GM18519 (cell line): Measurements from ENCODE around the gene TMEM156.
"Not testable (repeated sequence)": the region's sequence is repeated elsewhere in the genome, so short reads cannot be mapped to it uniquely, and the experiment has no call there.

ENCODE experiments used
- ATAC-seq: cut with Tn5 transposase; IDR thresholded peaks from one replicate; pipeline ENCODE4 v1.9.1; 2021; ENCODE audit warnings: mild to moderate bottlenecking, moderate library complexity; ENCODE audit not compliant: unreplicated experiment, low FRiP score

The TMEM156 gene

GRCh38 chr4:39002058-39002457 is 30.2 kb downstream of the TMEM156 start:
- ATAC-seq: not testable (repeated sequence)

- ATAC-seq: no peak
Observed at GRCh38 chr4:38995660-38996005, 36.6 kb downstream of the TMEM156 start.

GRCh38 chr4:38994135-38994534 is 38.1 kb downstream of the TMEM156 start:
- no peak for ATAC-seq

GRCh38 chr4:38993683-38994082 is 38.5 kb downstream of the TMEM156 start:
- ATAC-seq: no peak

GRCh38 chr4:38990241-38990640 is 42.0 kb downstream of the TMEM156 start:
- ATAC-seq: no peak

- ATAC-seq: no peak
Observed at GRCh38 chr4:38989487-38989886, 42.7 kb downstream of the TMEM156 start.

- not testable (repeated sequence) for ATAC-seq
Observed at GRCh38 chr4:38988353-38988752, 43.9 kb downstream of the TMEM156 start.

- no peak for ATAC-seq
Observed at GRCh38 chr4:38987491-38987890, 44.7 kb downstream of the TMEM156 start.

GRCh38 chr4:38985410-38986100 is 46.7 kb downstream of the TMEM156 start:
- ATAC-seq: no peak

- no peak for ATAC-seq
Observed at GRCh38 chr4:38983787-38984598, 48.2 kb downstream of the TMEM156 start.

GRCh38 chr4:38983291-38983690 is 48.9 kb downstream of the TMEM156 start:
- no peak for ATAC-seq

GRCh38 chr4:38982361-38983095 is 49.7 kb downstream of the TMEM156 start:
- ATAC-seq: no peak

- ATAC-seq: no peak
Observed at GRCh38 chr4:38980903-38981676, 51.1 kb downstream of the TMEM156 start.

- no peak for ATAC-seq
Observed at GRCh38 chr4:38979511-38980230, 52.5 kb downstream of the TMEM156 start.

- ATAC-seq: no peak
Observed at GRCh38 chr4:38979081-38979480, 53.1 kb downstream of the TMEM156 start.

GRCh38 chr4:38976308-38976707 is 55.9 kb downstream of the TMEM156 start:
- ATAC-seq: no peak

- ATAC-seq: no peak
Observed at GRCh38 chr4:38968668-38969067, 63.5 kb downstream of the TMEM156 start.

- no peak for ATAC-seq
Observed at GRCh38 chr4:38967260-38968095, 64.7 kb downstream of the TMEM156 start.

- no peak for ATAC-seq
Observed at GRCh38 chr4:38965866-38966265, 66.3 kb downstream of the TMEM156 start.
